ENCODE data around the gene TRAPPC8.

GRCh38 chr18:31918733-31919132, 24.2 kb downstream of the TRAPPC8 start:
- TF ChIP-seq REST (IDR thresholded peaks at IDR 0.05; ENCODE audit: insufficient replicate concordance, low read depth) (no peak), CTCF (IDR thresholded peaks at IDR 0.05; ENCODE audit: insufficient read depth, low read length) (no peak)
